HEK293T (cell line): Measurements from ENCODE around the gene HPS1.
"Not testable (repeated sequence)": the region's sequence is repeated elsewhere in the genome, so short reads cannot be mapped to it uniquely, and the experiment has no call there.

ENCODE experiments used
- CTCF ChIA-PET: fragments of 350-600 bp; formaldehyde crosslinking; extraction: SDS; loops from one replicate; lab custom pipeline; 2021; ENCODE audit warnings: antibody characterized with exemption, inconsistent platforms; lab: Yijun Ruan, JAX
- POLR2A ChIA-PET: fragments of 350-600 bp; formaldehyde crosslinking; extraction: SDS; loops from one replicate; lab custom pipeline; 2020; ENCODE audit warnings: antibody characterized with exemption, inconsistent platforms; lab: Yijun Ruan, JAX
- DNase-seq: peaks from one replicate; pipeline ENCODE4 v3.0.0; 2012; ENCODE audit warnings: mixed read lengths; ENCODE audit errors: extremely low spot score
- ARNT ChIP-seq: fragments of 450-650 bp; IDR thresholded peaks from 2 replicates; pipeline ENCODE4 v1.6.1; 2017; ENCODE audit warnings: mild to moderate bottlenecking
- BHLHE40 ChIP-seq: fragments of 450-650 bp; IDR thresholded peaks from 2 replicates; pipeline ENCODE4 v1.6.1; 2016; ENCODE audit warnings: mild to moderate bottlenecking, moderate library complexity, borderline replicate concordance
- CTBP1 ChIP-seq: fragments of 450-650 bp; IDR thresholded peaks from 2 replicates; pipeline ENCODE4 v1.6.1; 2016; ENCODE audit warnings: borderline replicate concordance
- ELF4 ChIP-seq: fragments of 450-650 bp; IDR thresholded peaks from 2 replicates; pipeline ENCODE4 v1.6.1; 2017; ENCODE audit warnings: antibody characterized with exemption
- FOXA1 ChIP-seq: fragments of 450-650 bp; IDR thresholded peaks from 2 replicates; pipeline ENCODE4 v1.6.1; 2016; ENCODE audit warnings: mild to moderate bottlenecking
- FOXK2 ChIP-seq: fragments of 450-650 bp; IDR thresholded peaks from 2 replicates; pipeline ENCODE4 v1.6.1; 2016; ENCODE audit warnings: mild to moderate bottlenecking
- FOXM1 ChIP-seq: fragments of 450-650 bp; IDR thresholded peaks from 2 replicates; pipeline ENCODE4 v1.6.1; 2017; ENCODE audit warnings: mild to moderate bottlenecking, borderline replicate concordance
- HDGF ChIP-seq: fragments of 450-650 bp; IDR thresholded peaks from 2 replicates; pipeline ENCODE4 v1.6.1; 2017; ENCODE audit warnings: antibody characterized with exemption, borderline replicate concordance
- L3MBTL2 ChIP-seq: fragments of 450-650 bp; conservative IDR thresholded peaks from 2 replicates; pipeline ENCODE4 v1.6.1; 2016; ENCODE audit warnings: mild to moderate bottlenecking
- LEF1 ChIP-seq: fragments of 450-650 bp; IDR thresholded peaks from 2 replicates; pipeline ENCODE4 v1.6.1; 2017; ENCODE audit warnings: mild to moderate bottlenecking, borderline replicate concordance
- NFRKB ChIP-seq: fragments of 450-650 bp; IDR thresholded peaks from 2 replicates; pipeline ENCODE4 v1.6.1; 2016; ENCODE audit warnings: mild to moderate bottlenecking, moderate library complexity
- SP1 ChIP-seq: fragments of 450-650 bp; IDR thresholded peaks from 2 replicates; pipeline ENCODE4 v1.6.1; 2017
- SUZ12 ChIP-seq: fragments of 450-650 bp; IDR thresholded peaks from 2 replicates; pipeline ENCODE4 v1.6.1; 2016; ENCODE audit warnings: mild to moderate bottlenecking
- TARDBP ChIP-seq: fragments of 450-650 bp; IDR thresholded peaks from 2 replicates; pipeline ENCODE4 v1.6.1; 2016
- ZNF384 ChIP-seq: fragments of 450-650 bp; IDR thresholded peaks from 2 replicates; pipeline ENCODE4 v1.6.1; 2016
- TF ChIP-seq, protein P1 (sequence below): fragments of 450-650 bp; IDR thresholded peaks from 2 replicates; pipeline ENCODE4 v1.6.1; 2016

HPS1 gene

DNA sequence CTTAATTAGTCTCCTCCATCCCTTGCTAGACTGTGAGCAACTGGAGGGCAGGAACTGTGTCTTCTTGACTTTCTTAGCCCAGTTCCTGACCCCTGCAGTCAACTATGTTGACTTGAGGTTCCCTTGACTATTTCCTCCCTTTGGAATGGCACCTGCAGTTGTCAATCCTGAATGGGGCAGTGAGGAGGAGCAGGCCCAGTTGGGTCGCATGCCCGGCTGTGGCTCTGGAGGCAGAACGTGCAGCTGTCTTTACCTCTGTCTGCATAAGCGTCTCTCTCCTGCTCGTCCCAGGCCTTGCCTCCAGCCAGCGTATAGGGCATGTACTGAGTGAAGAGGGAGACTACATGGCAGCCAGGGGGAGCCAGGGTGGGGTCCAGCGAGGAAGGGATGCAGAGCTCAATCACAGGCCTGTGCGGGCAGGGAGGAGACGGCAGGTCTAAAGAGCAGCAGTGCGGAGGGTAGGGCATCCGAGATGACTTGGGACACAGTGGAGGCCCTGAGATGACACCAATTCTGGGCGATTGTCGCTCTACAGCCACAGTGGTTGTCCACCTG is 58.6 kb downstream of the HPS1 start:
- CTCF ChIA-PET = no interaction called here
- DNase-seq = no peak
- POLR2A ChIA-PET = no interaction called here
- no peak for TF ChIP-seq NFRKB
- no peak for TF ChIP-seq SUZ12
- no peak for TF ChIP-seq FOXM1
- TF ChIP-seq BHLHE40 = no peak
- TF ChIP-seq, protein P1, sequence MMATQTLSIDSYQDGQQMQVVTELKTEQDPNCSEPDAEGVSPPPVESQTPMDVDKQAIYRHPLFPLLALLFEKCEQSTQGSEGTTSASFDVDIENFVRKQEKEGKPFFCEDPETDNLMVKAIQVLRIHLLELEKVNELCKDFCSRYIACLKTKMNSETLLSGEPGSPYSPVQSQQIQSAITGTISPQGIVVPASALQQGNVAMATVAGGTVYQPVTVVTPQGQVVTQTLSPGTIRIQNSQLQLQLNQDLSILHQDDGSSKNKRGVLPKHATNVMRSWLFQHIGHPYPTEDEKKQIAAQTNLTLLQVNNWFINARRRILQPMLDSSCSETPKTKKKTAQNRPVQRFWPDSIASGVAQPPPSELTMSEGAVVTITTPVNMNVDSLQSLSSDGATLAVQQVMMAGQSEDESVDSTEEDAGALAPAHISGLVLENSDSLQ = no peak
- no peak for TF ChIP-seq LEF1
- TF ChIP-seq HDGF = no peak

DNA sequence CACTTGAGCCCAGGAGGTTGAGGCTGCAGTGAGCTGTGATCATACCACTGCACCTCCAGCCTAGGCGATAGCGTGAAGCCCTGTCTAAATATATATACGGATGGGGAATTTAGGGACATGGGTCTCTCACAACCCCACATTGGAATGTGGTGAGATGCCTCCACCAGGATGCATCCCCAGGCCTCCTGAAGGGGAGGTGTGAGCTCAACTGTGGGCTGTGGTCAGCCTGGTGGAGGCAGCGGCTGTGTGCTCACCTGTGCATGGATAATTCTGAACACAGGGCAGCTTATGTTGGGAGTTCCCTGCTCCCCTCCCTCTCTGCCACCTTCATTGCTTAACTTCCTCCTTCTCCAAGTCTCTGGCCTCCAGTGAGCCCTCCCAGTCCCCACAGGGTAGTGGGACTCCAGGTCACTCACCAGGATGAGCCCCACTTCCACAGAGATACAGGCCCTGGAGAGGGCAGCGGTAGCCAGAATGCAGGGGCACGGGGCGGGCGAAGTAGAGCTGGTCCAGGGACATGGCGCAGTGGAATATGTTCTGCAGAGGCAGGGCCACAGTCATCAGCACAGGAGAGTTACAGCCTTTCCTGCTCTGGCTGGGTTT is 62.1 kb downstream of the HPS1 start:
- CTCF ChIA-PET = no interaction called here

GRCh38 chr10:98383869-98384268 is 62.9 kb downstream of the HPS1 start:
- no peak for DNase-seq
- no peak for TF ChIP-seq FOXK2
- TF ChIP-seq, protein P1 = no peak
- TF ChIP-seq FOXM1 = no peak
- no peak for TF ChIP-seq TARDBP
- TF ChIP-seq LEF1 = no peak
- no peak for TF ChIP-seq CTBP1
- TF ChIP-seq ZNF384 = no peak
- POLR2A ChIA-PET = no interaction called here
- CTCF ChIA-PET = interaction anchor here (0.6 to 1.0 kb wide), 2 partner anchors 12 to 42 kb away, joined by 3 read pairs; no protein-coding TSS in a partner anchor

More for the DNA sequence above, 62.1 kb downstream of the HPS1 start:
- no peak for DNase-seq
- TF ChIP-seq SP1 = no peak
- POLR2A ChIA-PET = no interaction called here

DNA sequence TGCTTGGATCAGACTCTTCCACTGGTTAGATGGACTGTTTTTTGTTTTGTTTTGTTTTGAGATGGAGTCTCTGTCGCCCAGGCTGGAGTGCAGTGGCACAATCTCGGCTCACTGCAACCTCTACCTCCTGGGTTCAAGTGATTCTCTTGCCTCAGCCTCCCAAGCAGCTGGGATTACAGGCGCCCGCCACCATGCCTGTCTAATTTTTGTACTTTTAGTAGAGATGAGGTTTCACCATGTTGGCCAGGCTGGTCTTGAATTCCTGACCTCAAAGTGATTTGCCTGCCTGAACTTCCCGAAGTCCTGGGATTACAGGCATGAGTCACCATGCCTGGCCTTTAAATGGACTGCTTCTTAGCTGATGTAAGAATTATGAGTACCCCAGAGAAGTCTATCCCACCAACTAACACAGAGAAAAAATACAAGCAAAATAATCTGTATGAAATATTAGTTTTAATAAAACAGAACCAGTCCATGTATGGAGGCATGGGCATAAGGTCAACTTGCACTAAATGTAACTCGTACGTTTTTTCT is 63.5 kb downstream of the HPS1 start:
- POLR2A ChIA-PET, DNase-seq: not testable (repeated sequence)
- CTCF ChIA-PET = interaction anchor here (0.6 to 1.0 kb wide), 2 partner anchors 13 to 43 kb away, joined by 3 read pairs; no protein-coding TSS in a partner anchor

GRCh38 chr10:98382691-98383101 is 64.0 kb downstream of the HPS1 start:
- ChIA-PET POLR2A (no interaction called here), CTCF (no interaction called here)
- no peak for DNase-seq
- no peak for TF ChIP-seq FOXA1
- TF ChIP-seq LEF1 = no peak
- TF ChIP-seq SUZ12 = no peak
- TF ChIP-seq TARDBP = no peak
- no peak for TF ChIP-seq ELF4
- TF ChIP-seq FOXM1 = no peak
- TF ChIP-seq ARNT = no peak
- no peak for TF ChIP-seq CTBP1
- no peak for TF ChIP-seq L3MBTL2
- no peak for TF ChIP-seq FOXK2
- no peak for TF ChIP-seq NFRKB
- TF ChIP-seq, protein P1 = no peak
- TF ChIP-seq SP1 = no peak
- TF ChIP-seq BHLHE40 = no peak
- TF ChIP-seq ZNF384 = no peak
- no peak for TF ChIP-seq HDGF

- ChIA-PET POLR2A (no interaction called here), CTCF (no interaction called here)
- no peak for TF ChIP-seq SUZ12
- TF ChIP-seq ARNT = no peak
- no peak for TF ChIP-seq FOXK2
- TF ChIP-seq CTBP1 = no peak
- TF ChIP-seq BHLHE40 = no peak
- no peak for TF ChIP-seq FOXA1
- no peak for TF ChIP-seq HDGF
- TF ChIP-seq TARDBP = no peak
- TF ChIP-seq, protein P1 = no peak
- no peak for TF ChIP-seq LEF1
- no peak for TF ChIP-seq FOXM1
- no peak for TF ChIP-seq SP1
- TF ChIP-seq NFRKB = no peak
- no peak for TF ChIP-seq L3MBTL2
- no peak for TF ChIP-seq ZNF384
- TF ChIP-seq ELF4 = no peak
- DNase-seq = no peak
These were observed 66.0 kb downstream of the HPS1 start for GRCh38 chr10:98380493-98381339.
